Astrocyte (in vitro differentiated cells and primary cell): ENCODE results near the gene UBE3C. TPM values are rescaled to one million over a fixed set of nuclear protein-coding genes. Genes with fewer than 3 reads are reported as not detected.

Source experiments
- DNase-seq: peaks from one replicate; pipeline ENCODE4 v3.0.0-alpha.2; 2010; ENCODE audit warnings: low read depth
- FAIRE-seq: peaks from 2 replicates; lab custom pipeline; 2011; peaks lifted over from hg19 to GRCh38; lab: Jason Lieb, UNC
- H2AFZ ChIP-seq: 2 replicates; pipeline ENCODE4 v1.6.0; 2012; ENCODE audit warnings: low read depth, low read length, inconsistent platforms
- H3K27ac ChIP-seq: 2 replicates; pipeline ENCODE4 v1.5.1; 2011; ENCODE audit warnings: low read depth, low read length, inconsistent platforms
- H3K27me3 ChIP-seq: 2 replicates; pipeline ENCODE4 v1.6.0; 2011; ENCODE audit warnings: low read length, inconsistent platforms; ENCODE audit not compliant: insufficient read depth
- H3K36me3 ChIP-seq: 2 replicates; pipeline ENCODE4 v1.5.1; 2011; ENCODE audit warnings: low read length, inconsistent platforms; ENCODE audit not compliant: insufficient read depth
- H3K4me1 ChIP-seq: 2 replicates; pipeline ENCODE4 v1.5.1; 2011; ENCODE audit warnings: low read length, inconsistent platforms; ENCODE audit not compliant: insufficient read depth
- H3K4me2 ChIP-seq: 2 replicates; pipeline ENCODE4 v1.6.0; 2012; ENCODE audit warnings: low read length, inconsistent platforms
- H3K4me3 ChIP-seq: 2 replicates; pipeline ENCODE4 v1.5.1; 2011; ENCODE audit warnings: low read depth, mild to moderate bottlenecking, low read length, inconsistent platforms; ENCODE audit not compliant: insufficient read depth
- H3K79me2 ChIP-seq: 2 replicates; pipeline ENCODE4 v1.6.0; 2012; ENCODE audit warnings: mild to moderate bottlenecking, low read length, inconsistent platforms; ENCODE audit not compliant: insufficient read depth
- H3K9ac ChIP-seq: 2 replicates; pipeline ENCODE4 v1.6.0; 2012; ENCODE audit warnings: mild to moderate bottlenecking, low read length, inconsistent platforms
- H3K9me3 ChIP-seq: 2 replicates; pipeline ENCODE4 v1.5.1; 2012; ENCODE audit warnings: low read depth, mild to moderate bottlenecking, low read length, inconsistent platforms; ENCODE audit not compliant: insufficient read depth
- H4K20me1 ChIP-seq: 2 replicates; pipeline ENCODE4 v1.6.0; 2012; ENCODE audit warnings: low read length, inconsistent platforms; ENCODE audit not compliant: insufficient read depth
- H3K27ac Mint-ChIP-seq: one replicate; pipeline ENCODE4 v1.8.0; 2021; ENCODE audit warnings: mild to moderate bottlenecking, mixed read lengths; ENCODE audit not compliant: unreplicated experiment
- H3K27me3 Mint-ChIP-seq: one replicate; pipeline ENCODE4 v1.8.0; 2021; ENCODE audit warnings: low read depth, mixed read lengths; ENCODE audit not compliant: unreplicated experiment
- H3K36me3 Mint-ChIP-seq: one replicate; pipeline ENCODE4 v1.8.0; 2021; ENCODE audit warnings: low read depth, mixed read lengths; ENCODE audit not compliant: unreplicated experiment
- H3K4me1 Mint-ChIP-seq: one replicate; pipeline ENCODE4 v1.8.0; 2021; ENCODE audit warnings: low read depth, mixed read lengths; ENCODE audit not compliant: unreplicated experiment
- H3K4me3 Mint-ChIP-seq: one replicate; pipeline ENCODE4 v1.8.0; 2021; ENCODE audit warnings: mild to moderate bottlenecking, moderate library complexity, mixed read lengths; ENCODE audit not compliant: unreplicated experiment
- H3K9me3 Mint-ChIP-seq: one replicate; pipeline ENCODE4 v1.8.0; 2021; ENCODE audit warnings: mild to moderate bottlenecking, mixed read lengths; ENCODE audit not compliant: unreplicated experiment
- EZH2 ChIP-seq: IDR thresholded peaks from 2 replicates; pipeline ENCODE4 v1.6.1; 2012; ENCODE audit warnings: mild to moderate bottlenecking, low read length, inconsistent platforms; ENCODE audit not compliant: insufficient read depth
- total RNA-seq: library from RNA; stranded (reverse); gene quantifications from 2 replicates; pipeline ENCODE4 v1.2.1, GENCODE V29; 2021
- TF ChIP-seq, protein P1 (sequence below): IDR thresholded peaks from 2 replicates; pipeline ENCODE4 v1.5.1; 2011; ENCODE audit warnings: low read depth, mild to moderate bottlenecking, inconsistent platforms, low read length, moderate library complexity; ENCODE audit not compliant: insufficient read depth

UBE3C gene
- total RNA-seq, 1 donor from 2014 or later: 76.9 TPM

DNA sequence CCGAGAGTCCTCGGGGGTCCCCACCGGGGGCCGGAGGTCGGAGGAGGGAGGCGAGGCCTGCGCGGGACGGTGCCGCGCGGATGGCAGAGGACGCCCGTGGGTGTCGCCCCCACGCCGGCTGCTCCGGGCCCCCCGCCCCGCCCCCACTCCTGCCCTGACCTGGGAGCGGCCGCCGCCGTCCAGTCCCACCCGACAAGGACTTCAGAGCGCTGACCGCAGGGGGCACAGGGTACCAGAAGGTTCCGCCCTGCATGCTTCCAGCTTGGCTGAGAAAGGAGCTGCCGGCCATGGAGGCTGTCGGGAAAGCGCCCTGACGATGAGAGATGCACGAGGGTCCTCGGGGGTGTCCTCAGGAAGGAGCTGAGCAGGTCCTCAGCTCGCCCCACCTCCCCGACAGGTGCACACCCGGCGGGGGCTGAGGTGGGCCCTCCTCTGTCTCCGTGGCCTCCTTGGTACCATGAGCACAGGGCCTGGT is 141.1 kb downstream of the UBE3C start:
- TF ChIP-seq, protein P1, sequence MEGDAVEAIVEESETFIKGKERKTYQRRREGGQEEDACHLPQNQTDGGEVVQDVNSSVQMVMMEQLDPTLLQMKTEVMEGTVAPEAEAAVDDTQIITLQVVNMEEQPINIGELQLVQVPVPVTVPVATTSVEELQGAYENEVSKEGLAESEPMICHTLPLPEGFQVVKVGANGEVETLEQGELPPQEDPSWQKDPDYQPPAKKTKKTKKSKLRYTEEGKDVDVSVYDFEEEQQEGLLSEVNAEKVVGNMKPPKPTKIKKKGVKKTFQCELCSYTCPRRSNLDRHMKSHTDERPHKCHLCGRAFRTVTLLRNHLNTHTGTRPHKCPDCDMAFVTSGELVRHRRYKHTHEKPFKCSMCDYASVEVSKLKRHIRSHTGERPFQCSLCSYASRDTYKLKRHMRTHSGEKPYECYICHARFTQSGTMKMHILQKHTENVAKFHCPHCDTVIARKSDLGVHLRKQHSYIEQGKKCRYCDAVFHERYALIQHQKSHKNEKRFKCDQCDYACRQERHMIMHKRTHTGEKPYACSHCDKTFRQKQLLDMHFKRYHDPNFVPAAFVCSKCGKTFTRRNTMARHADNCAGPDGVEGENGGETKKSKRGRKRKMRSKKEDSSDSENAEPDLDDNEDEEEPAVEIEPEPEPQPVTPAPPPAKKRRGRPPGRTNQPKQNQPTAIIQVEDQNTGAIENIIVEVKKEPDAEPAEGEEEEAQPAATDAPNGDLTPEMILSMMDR: no peak
- TF ChIP-seq EZH2: peak; percentile 40
- Histone ChIP-seq H3K4me1 (peaks cover 21% of the 10 kb centered on the region), H3K4me2 (peak overlapping the region; percentile 77), H3K9ac (peak overlapping the region; percentile 60), H3K36me3 (no peaks in the 10 kb centered on the region), H3K27ac (no peak overlapping the region), H3K27me3 (no peaks in the 10 kb centered on the region), H4K20me1 (no peaks in the 10 kb centered on the region), H3K9me3 (peaks cover 5% of the 10 kb centered on the region), H3K79me2 (no peaks in the 10 kb centered on the region), H3K4me3 (peak overlapping the region; percentile 28), H2AFZ (peak overlapping the region; percentile 73)
- DNase-seq (no peak), FAIRE-seq (no peak)
- H3K4me1 Mint-ChIP-seq: peaks cover 6% of the 10 kb centered on the region
- H3K9me3 Mint-ChIP-seq: peaks cover 5% of the 10 kb centered on the region
- H3K27me3 Mint-ChIP-seq: no peaks in the 10 kb centered on the region
- no peak overlapping the region for H3K4me3 Mint-ChIP-seq
- peaks cover 10% of the 10 kb centered on the region for H3K36me3 Mint-ChIP-seq
- H3K27ac Mint-ChIP-seq: no peak overlapping the region

DNA sequence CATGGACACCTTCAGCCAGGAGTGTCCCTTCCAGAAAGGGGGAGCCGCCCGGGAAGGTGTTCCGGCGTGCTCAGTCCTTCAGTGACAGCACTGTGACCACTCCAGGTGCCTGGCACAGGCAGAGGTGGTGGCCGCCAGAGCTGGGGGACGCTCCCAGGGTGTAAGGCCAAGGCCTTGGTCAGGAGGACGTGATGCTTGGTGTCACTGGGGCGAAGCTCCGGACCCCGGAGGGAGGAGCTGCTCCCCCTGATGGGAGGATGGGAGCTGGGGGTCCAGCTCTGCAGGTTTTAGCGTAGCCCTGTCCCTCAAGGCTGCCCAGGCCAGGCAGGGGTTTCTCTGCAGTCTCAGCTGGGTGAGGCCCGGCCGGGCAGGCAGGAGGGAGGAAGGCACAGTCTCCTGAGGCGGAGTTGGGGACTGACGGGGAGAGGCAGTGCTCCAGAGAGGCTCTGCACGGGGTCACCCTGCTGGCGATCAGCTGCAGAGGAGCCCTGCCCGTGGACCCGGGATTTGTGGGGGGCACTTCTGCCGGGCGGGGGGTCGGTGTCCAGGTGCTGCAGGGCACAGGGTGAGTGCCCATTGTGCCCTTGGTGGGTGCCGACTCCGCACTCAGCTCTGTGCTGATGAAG is 141.6 kb downstream of the UBE3C start:
- peaks cover 6% of the 10 kb centered on the region for H3K4me1 Mint-ChIP-seq
- no peak overlapping the region for H3K4me3 Mint-ChIP-seq
- Histone ChIP-seq H4K20me1 (no peaks in the 10 kb centered on the region), H3K36me3 (no peaks in the 10 kb centered on the region), H2AFZ (no peak overlapping the region), H3K9ac (no peak overlapping the region), H3K4me1 (peaks cover 21% of the 10 kb centered on the region), H3K27ac (no peak overlapping the region), H3K4me3 (no peak overlapping the region), H3K79me2 (no peaks in the 10 kb centered on the region), H3K27me3 (no peaks in the 10 kb centered on the region), H3K4me2 (peak overlapping the region; percentile 77), H3K9me3 (peaks cover 8% of the 10 kb centered on the region)
- no peak for FAIRE-seq
- DNase-seq: no peak
- no peak overlapping the region for H3K27ac Mint-ChIP-seq
- peaks cover 5% of the 10 kb centered on the region for H3K9me3 Mint-ChIP-seq
- peaks cover 8% of the 10 kb centered on the region for H3K36me3 Mint-ChIP-seq
- H3K27me3 Mint-ChIP-seq: no peaks in the 10 kb centered on the region
- TF ChIP-seq, protein P1: no peak
- TF ChIP-seq EZH2: no peak
